ENCODE measurements around the gene KRT85. TPM values are rescaled to one million over a fixed set of nuclear protein-coding genes. Genes with fewer than 3 reads are reported as not detected.

KRT85 gene
- total and polyA plus RNA-seq, 4 donors, result not detected

DNA sequence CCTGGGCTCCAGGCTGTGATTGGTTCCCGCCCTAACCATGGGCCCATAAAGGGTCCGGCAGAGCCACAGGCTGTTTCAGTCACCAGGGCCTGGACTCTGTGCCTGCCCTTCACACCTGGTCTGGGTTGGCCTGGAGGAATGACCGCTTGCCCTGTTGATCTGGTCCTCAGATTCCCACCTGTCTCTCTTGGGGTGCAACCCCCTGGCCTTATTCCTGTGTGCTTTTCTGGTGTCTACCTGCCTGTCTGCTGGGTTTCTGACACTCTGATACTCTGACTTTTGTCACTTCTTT, 43.2 kb downstream of the KRT85 start:
- Histone ChIP-seq H3K9ac (ENCODE audit: insufficient read depth in 1 of 2, low read length in 2 of 2) (no peak overlapping the region), H3K9me3 (ENCODE audit: control insufficient read depth in 4 of 4, insufficient read depth in 3 of 4, low read length in 3 of 4) (no peaks in the 10 kb centered on the region), H3K4me3 (no peak overlapping the region), H3K36me3 (ENCODE audit: control insufficient read depth in 4 of 4, insufficient read depth in 4 of 4, low read length in 4 of 4) (no peaks in the 10 kb centered on the region), H3K27me3 (ENCODE audit: control insufficient read depth in 3 of 3, insufficient read depth in 3 of 3, low read length in 2 of 3) (peaks cover 0 to 11% (median 8%) of the 10 kb centered on the region in 3 donors), H3K27ac (ENCODE audit: low read depth in 1 of 2, low read length in 1 of 2) (no peak overlapping the region), H3K4me1 (ENCODE audit: control insufficient read depth in 5 of 5, insufficient read depth in 5 of 5, low read length in 5 of 5) (no peaks in the 10 kb centered on the region)
- ATAC-seq (ENCODE audit: insufficient read depth, low FRiP score) (no peak), DNase-seq (no peak)
- TF ChIP-seq CTCF (IDR thresholded peaks at IDR 0.05; ENCODE audit: control extremely low read depth, extremely low read depth), result no peak
- WGBS, 2 donors, result 90 to 92% methylated on average over 3 of the region's 3 CpGs

- Histone ChIP-seq H3K27ac (ENCODE audit: low read depth in 1 of 2, low read length in 1 of 2) (no peak overlapping the region), H3K4me1 (ENCODE audit: control insufficient read depth in 5 of 5, insufficient read depth in 5 of 5, low read length in 5 of 5) (no peaks in the 10 kb centered on the region), H3K9ac (ENCODE audit: insufficient read depth in 1 of 2, low read length in 2 of 2) (no peak overlapping the region), H3K4me3 (no peak overlapping the region), H3K36me3 (ENCODE audit: control insufficient read depth in 4 of 4, insufficient read depth in 4 of 4, low read length in 4 of 4) (no peaks in the 10 kb centered on the region), H3K9me3 (ENCODE audit: control insufficient read depth in 4 of 4, insufficient read depth in 3 of 4, low read length in 3 of 4) (no peaks in the 10 kb centered on the region), H3K27me3 (ENCODE audit: control insufficient read depth in 3 of 3, insufficient read depth in 3 of 3, low read length in 2 of 3) (peaks cover 0 to 11% (median 8%) of the 10 kb centered on the region in 3 donors)
- WGBS, 2 donors, result 86 to 92% methylated on average over 10 of the region's 10 CpGs
- TF ChIP-seq CTCF (IDR thresholded peaks at IDR 0.05; ENCODE audit: control extremely low read depth, extremely low read depth), result no peak
- ATAC-seq (ENCODE audit: insufficient read depth, low FRiP score) (no peak), DNase-seq (no peak)
These were observed 43.7 kb downstream of the KRT85 start for GRCh38 chr12:52323416-52324152.

DNA sequence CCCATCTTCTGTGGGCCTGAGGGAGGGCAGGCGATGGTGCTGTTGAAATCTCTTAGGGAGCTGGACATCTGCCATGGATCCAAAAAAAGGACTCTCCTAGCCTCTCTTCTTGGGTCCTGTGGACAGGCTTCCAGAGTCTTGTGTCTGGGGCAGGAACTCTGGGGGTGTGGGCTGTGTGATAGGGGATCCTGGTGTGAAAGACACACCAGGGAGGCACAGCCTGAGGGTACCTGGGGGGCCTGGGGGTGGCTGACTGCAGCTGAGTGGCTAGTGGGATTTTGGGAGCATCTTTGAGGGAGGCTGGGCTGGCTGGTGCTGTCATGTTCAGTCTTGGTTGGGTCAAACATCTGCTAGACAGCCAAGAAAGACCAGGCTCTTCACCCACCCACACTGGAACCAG, 44.3 kb downstream of the KRT85 start:
- no peaks in the 10 kb centered on the region for H3K4me1 ChIP-seq (ENCODE audit: control insufficient read depth in 5 of 5, insufficient read depth in 5 of 5, low read length in 5 of 5)
- DNase-seq, result no peak
- TF ChIP-seq CTCF (IDR thresholded peaks at IDR 0.05; ENCODE audit: control extremely low read depth, extremely low read depth), result no peak
- no peak for ATAC-seq (ENCODE audit: insufficient read depth, low FRiP score)
- H3K9me3 ChIP-seq (ENCODE audit: control insufficient read depth in 4 of 4, insufficient read depth in 3 of 4, low read length in 3 of 4), result no peaks in the 10 kb centered on the region
- H3K36me3 ChIP-seq (ENCODE audit: control insufficient read depth in 4 of 4, insufficient read depth in 4 of 4, low read length in 4 of 4), result no peaks in the 10 kb centered on the region
- peaks cover 0 to 11% (median 8%) of the 10 kb centered on the region in 3 donors for H3K27me3 ChIP-seq (ENCODE audit: control insufficient read depth in 3 of 3, insufficient read depth in 3 of 3, low read length in 2 of 3)
- 73 to 100% methylated on average over 1 of the region's 1 CpG for WGBS, 2 donors
- H3K9ac ChIP-seq (ENCODE audit: insufficient read depth in 1 of 2, low read length in 2 of 2), result no peak overlapping the region
- no peak overlapping the region for H3K27ac ChIP-seq (ENCODE audit: low read depth in 1 of 2, low read length in 1 of 2)
- no peak overlapping the region for H3K4me3 ChIP-seq

DNA sequence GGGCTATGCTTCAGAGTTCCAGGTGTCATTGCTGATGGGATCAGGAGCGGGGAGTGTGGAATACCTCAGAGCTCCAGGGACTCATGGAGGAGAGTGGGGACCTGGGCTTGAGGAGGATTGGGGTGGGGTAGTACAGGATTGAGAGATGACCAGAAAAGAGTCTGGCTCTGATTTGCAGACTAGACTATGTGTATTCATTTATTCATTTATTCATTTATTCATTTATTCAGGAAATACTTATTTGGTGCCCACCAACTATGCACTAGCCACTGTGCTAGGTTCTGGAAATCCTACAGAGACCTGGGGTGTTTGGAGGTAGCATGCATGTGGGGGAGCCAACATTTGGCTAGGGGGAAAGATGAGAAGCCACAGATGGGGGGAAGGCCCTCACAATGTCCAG, 45.2 kb downstream of the KRT85 start:
- Histone ChIP-seq H3K9me3 (ENCODE audit: control insufficient read depth in 4 of 4, insufficient read depth in 3 of 4, low read length in 3 of 4) (no peaks in the 10 kb centered on the region), H3K27me3 (ENCODE audit: control insufficient read depth in 3 of 3, insufficient read depth in 3 of 3, low read length in 2 of 3) (peaks cover 0 to 11% (median 8%) of the 10 kb centered on the region in 3 donors), H3K9ac (ENCODE audit: insufficient read depth in 1 of 2, low read length in 2 of 2) (no peak overlapping the region), H3K36me3 (ENCODE audit: control insufficient read depth in 4 of 4, insufficient read depth in 4 of 4, low read length in 4 of 4) (no peaks in the 10 kb centered on the region), H3K4me1 (ENCODE audit: control insufficient read depth in 5 of 5, insufficient read depth in 5 of 5, low read length in 5 of 5) (no peaks in the 10 kb centered on the region), H3K27ac (ENCODE audit: low read depth in 1 of 2, low read length in 1 of 2) (no peak overlapping the region), H3K4me3 (no peak overlapping the region)
- WGBS, 2 donors, result 95 to 100% methylated on average over 1 of the region's 1 CpG
- TF ChIP-seq CTCF (IDR thresholded peaks at IDR 0.05; ENCODE audit: control extremely low read depth, extremely low read depth), result no peak
- ATAC-seq (ENCODE audit: insufficient read depth, low FRiP score), result no peak
- DNase-seq, result no peak

Data from lung (tissue), 12 donors.